Measurements from ENCODE around the gene RGS6.

GRCh38 chr14:72052356-72052755 is 120.1 kb downstream of the RGS6 start:
- TF ChIP-seq CTCF (IDR thresholded peaks at IDR 0.05) (no peak), POLR2A (IDR thresholded peaks at IDR 0.05; ENCODE audit: low read depth) (no peak), POLR2AphosphoS5 (IDR thresholded peaks at IDR 0.05) (no peak)
